ENCODE results near the gene ITGBL1.

Gene ITGBL1

DNA sequence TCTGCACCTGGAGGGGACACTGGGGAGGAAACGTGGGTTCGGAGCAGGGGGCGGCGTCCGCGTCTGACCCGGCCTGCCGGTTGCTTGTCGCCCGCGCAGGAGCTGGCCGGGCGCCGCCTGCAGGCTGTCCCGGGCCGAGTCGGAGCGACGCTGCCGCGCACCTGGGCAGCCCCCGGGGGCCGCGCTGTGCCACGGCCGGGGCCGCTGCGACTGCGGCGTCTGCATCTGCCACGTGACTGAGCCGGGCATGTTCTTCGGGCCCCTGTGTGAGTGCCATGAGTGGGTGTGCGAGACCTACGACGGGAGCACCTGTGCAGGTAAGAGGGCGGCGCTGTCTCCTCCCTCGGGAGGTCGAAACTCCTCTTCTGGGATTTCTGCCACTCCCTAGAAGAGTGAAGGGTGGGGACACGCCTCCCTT, 1.3 kb downstream of the ITGBL1 start:
- DNase-seq: peak; percentile 10

- DNase-seq: no peak
These were observed 2.3 kb downstream of the ITGBL1 start for GRCh38 chr13:101454767-101455166.

DNA sequence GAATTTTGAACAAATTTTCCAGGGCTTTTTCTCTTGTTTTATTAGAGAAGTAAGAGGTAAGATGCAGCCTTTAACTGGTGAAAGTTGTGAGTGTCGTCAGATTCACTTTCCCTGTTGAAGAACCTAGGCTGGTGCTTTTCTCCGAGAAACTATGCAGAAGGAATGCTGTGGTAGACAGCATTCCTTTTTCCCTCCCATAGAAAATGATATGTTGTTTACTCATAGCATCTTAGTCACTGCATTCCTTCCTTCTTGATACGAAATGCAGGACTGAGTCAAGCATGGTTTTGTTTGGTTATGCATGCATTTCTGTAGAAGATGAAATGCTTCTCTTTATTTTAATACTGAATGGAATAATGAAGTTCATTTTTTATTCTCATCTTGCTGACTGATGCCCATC, 3.4 kb downstream of the ITGBL1 start:
- no peak for DNase-seq

- no peak for DNase-seq
These were observed 4.7 kb downstream of the ITGBL1 start for GRCh38 chr13:101457176-101457575.

DNA sequence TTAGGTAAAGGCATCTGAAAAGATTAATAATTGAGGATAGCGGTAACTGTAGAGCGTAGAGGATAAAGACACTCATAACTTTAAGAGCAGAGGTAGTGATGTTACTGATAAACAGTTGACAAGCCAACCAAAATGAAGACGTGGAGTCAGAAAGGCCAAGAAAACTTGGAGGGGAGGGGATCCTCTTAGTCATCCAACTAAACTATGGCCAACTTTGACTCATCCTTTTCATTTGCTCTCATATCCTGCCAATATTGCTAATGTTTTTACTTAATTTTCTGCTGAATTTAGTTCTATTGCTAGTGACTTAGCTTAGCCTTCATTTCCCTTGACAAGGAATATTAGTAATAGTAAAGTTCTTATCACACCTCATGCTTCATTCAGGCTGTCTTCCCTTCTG, 13.4 kb downstream of the ITGBL1 start:
- DNase-seq: no peak

DNA sequence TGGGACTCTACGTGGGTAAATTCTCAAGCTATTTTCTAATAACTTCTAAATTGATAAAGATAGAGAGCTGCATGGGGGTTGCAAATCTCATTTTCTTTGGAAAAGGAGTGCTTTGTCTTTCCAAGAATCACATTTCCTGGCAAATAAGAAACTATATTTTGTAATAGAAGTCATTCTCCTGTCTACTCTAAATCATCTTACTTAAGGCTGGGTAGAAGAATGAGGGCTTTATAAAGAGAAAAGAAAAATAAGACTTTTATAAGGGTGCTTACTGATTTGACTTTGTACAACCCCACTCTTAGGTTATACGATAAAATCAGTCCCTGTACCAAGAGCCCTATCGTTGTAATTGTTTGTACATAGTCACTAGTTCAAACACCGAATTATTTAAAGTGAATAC, 14.9 kb downstream of the ITGBL1 start:
- no peak for DNase-seq

DNA sequence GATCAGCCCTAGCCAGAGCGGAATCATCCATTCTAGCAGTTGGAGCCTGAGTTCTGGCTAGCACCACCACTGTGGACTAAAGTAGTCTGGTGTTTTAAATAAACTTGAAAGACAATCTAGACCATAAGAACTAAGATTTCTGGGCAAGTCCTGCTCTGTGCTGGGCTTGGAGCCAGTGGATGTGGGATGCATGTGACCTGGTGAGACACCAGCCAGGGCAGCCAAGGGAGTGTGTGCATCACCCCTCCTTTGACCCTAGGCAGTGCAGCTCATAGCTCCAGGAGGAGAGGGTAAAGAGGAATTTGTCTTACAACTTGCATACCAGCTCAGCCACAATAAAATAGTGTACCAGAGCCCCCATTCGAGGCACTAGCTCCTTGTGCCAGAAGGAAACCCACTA, 21.0 kb downstream of the ITGBL1 start:
- no peak for DNase-seq

DNA sequence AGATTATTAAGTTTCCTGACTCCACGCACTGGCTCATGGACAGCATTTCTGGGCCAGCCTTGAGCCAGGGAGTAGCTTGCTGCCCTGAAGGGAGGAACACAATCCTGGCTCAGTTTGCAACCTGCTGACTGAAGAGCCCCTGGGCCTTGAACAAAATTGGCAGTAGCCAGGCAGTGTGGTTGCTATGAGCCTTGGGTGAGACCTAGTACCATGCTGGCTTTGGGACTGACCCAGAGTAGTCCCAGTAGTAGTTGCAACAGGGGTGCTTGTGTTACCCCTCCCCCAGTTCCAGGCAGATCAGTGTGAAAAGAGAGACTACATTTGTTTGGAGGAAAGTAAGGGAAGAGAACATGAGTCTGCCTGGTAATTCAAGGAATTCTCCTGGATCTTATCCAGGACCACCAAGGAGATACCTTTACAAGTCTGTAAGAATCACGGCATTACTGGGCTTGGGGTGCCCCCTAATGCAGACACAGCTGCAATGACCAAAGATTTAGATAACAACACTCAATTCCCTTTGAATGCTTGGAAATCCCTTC, 22.0 kb downstream of the ITGBL1 start:
- no peak for DNase-seq

GRCh38 chr13:101475536-101475935, 23.1 kb downstream of the ITGBL1 start:
- DNase-seq: no peak

- DNase-seq: no peak
These were observed 28.9 kb downstream of the ITGBL1 start for GRCh38 chr13:101481421-101481820.

- no peak for DNase-seq
These were observed 34.4 kb downstream of the ITGBL1 start for GRCh38 chr13:101486708-101487437.

DNA sequence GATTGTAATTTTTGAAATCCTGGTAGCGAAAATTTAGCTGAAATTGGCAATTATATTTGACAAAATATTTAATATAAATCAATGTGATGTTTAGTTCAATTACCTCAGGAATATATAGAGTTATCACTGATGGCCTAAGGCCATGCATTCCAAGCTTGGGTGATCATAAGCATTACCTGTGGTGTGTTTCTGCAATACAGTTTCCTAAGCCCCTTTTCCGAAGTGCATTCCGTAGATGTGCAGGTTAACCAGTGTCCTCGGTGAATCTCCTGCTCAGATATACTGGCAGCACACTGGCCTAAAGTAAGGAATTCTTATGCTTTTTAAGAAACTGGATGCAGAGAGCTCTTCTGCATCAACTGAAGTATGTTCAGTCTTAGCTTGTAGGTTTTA, 35.0 kb downstream of the ITGBL1 start:
- DNase-seq: no peak

DNA sequence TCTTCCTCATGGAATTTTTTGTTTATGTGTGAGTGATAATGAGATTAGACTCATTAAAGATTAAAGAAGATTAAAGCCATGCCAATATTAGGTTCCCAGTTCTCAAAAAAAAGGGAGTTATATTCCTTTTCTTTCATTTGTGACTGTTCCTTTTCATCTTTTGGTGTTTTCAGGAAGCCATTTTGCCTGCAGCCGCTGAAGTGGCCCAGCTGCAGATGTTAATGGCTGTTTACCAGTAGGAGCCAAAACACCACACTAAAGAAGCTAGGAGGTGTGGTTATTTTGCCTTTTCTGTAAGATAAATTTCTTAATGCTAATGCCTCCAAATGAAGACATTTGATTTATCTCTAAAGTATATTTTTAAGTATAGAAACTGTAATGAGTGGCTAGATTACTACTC, 36.3 kb downstream of the ITGBL1 start:
- DNase-seq: no peak

GRCh38 chr13:101489643-101490405, 37.3 kb downstream of the ITGBL1 start:
- no peak for DNase-seq

DNA sequence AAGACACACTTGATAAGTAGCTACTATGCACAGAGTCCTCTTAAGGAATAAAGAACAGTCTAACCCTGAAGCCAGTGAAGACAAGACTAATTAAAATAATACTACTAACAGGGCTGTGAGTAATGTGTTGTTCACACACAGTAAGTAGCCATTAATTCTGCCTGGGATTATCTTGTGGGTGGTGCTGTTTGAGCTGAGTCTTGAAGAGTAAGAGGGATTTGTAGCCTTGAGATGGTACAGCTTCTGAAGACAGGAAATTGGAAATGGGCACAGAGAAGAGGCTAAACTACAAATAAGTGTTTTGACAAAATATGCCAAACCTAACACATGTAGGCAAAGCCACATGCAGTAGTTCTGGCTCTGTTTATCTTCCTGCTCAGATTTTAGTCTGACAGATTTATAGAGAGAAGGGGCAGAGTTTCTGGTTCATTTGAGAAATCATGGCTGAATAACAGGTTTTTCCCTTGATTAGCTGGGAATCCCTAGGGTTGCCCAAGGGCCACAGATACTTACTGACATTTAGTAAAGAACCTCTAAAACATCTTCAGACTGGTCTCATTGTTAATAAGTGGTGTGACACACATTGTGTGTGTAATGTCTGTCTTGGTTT, 38.0 kb downstream of the ITGBL1 start:
- no peak for DNase-seq

GRCh38 chr13:101492251-101492910, 39.9 kb downstream of the ITGBL1 start:
- no peak for DNase-seq

- no peak for DNase-seq
These were observed 41.1 kb downstream of the ITGBL1 start for GRCh38 chr13:101493541-101493940.

- DNase-seq: no peak
These were observed 46.9 kb downstream of the ITGBL1 start for GRCh38 chr13:101499406-101499805.

DNA sequence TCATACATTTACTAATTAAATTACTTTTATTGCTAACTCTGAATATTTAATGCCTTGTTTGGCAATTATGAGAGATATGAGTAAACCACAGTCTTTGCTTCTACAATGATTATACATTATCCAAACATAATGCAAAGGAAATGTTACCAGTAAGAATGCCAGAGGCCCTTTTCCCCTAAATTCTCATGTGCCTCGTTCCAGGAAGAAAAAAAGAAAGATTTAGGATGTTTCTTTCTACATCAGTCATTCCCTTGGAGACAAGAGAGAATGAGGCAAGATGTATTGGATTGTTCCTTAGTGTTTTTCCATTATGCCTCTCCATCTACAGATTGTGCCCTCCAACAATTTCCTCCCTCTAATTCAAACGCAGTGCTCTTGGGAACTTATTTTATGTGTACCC, 50.1 kb downstream of the ITGBL1 start:
- DNase-seq: no peak

DNA sequence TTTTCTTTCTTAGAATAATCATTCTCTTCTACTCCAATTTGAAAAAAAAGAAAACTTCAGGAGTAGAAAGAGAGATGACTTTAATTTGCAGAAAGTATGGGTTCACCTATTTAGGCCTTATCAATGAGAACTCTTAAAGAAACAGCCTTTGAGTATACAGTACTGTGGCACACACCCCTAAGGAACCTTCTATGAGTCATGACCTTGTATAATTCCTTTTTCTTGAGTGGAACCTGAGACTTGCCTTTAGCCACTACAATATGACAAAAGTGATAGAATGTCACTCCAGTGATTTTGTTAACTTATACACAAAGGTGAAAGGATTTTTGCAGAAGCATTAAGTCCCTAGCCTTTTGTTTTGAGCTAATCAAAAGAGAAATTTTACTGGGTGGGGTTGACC, 58.7 kb downstream of the ITGBL1 start:
- DNase-seq: no peak

- DNase-seq: no peak
These were observed 59.3 kb downstream of the ITGBL1 start for GRCh38 chr13:101511766-101512165.

- DNase-seq: no peak
These were observed 60.2 kb downstream of the ITGBL1 start for GRCh38 chr13:101512650-101513049.

GRCh38 chr13:101514100-101514499, 61.6 kb downstream of the ITGBL1 start:
- DNase-seq: no peak

All from RPMI8226 (cell line).